ENCODE measurements around the gene RSPO4. TPM values are rescaled to one million over a fixed set of nuclear protein-coding genes. Genes with fewer than 3 reads are reported as not detected.

RSPO4 gene
- total and polyA plus RNA-seq, 2 of the 13 experiments (the other 11 are each of a cell fraction or from before 2014, with no cell fraction given) = not detected

DNA sequence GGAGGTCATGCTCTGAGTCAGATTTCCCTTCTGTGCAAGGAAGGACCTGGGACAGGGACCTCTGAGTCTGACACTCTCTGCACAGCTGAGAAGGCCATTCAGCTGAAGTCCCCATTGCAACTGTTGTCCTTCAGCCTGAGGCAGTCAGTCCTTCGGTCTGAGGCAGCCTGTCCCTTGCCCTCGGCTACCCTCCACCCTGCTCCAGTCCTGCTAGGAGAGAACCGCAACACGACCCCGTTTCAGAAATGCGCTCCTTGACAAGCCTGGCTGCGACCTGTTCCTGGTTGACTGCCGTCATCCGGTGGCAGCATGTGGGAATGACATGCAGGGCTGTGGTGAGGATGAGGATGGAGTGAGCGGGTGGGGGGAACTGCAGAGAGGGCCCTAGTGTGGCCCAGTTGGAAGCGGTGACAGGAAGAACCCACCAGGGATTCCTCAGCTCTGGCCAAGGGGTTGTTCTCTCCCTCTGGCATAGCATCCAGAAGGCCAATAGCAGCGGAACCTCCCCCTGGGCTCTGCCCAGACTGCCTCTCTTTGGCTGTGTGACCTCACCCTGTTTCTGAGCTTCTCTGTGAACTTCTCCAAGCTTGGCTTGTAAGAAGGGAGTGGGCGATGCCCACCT, 45.7 kb downstream of the RSPO4 start (continued):
- no peak for TF ChIP-seq NPAS2 (CRISPR knock-in tag; IDR thresholded peaks at IDR 0.05; ENCODE audit: borderline replicate concordance)
- TF ChIP-seq RFXAP (CRISPR knock-in tag; IDR thresholded peaks at IDR 0.05; ENCODE audit: borderline replicate concordance) = peak; percentile 31; the same call in 1 of the 2 replicates
- TF ChIP-seq, protein P1, sequence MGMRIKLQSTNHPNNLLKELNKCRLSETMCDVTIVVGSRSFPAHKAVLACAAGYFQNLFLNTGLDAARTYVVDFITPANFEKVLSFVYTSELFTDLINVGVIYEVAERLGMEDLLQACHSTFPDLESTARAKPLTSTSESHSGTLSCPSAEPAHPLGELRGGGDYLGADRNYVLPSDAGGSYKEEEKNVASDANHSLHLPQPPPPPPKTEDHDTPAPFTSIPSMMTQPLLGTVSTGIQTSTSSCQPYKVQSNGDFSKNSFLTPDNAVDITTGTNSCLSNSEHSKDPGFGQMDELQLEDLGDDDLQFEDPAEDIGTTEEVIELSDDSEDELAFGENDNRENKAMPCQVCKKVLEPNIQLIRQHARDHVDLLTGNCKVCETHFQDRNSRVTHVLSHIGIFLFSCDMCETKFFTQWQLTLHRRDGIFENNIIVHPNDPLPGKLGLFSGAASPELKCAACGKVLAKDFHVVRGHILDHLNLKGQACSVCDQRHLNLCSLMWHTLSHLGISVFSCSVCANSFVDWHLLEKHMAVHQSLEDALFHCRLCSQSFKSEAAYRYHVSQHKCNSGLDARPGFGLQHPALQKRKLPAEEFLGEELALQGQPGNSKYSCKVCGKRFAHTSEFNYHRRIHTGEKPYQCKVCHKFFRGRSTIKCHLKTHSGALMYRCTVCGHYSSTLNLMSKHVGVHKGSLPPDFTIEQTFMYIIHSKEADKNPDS (CRISPR knock-in tag; IDR thresholded peaks at IDR 0.05) = no peak
- TF ChIP-seq SP2 (CRISPR knock-in tag; IDR thresholded peaks at IDR 0.05) = no peak
- peak; percentile 48 for TF ChIP-seq FOSL2 (CRISPR knock-in tag; IDR thresholded peaks at IDR 0.05)
- TF ChIP-seq, protein P2, sequence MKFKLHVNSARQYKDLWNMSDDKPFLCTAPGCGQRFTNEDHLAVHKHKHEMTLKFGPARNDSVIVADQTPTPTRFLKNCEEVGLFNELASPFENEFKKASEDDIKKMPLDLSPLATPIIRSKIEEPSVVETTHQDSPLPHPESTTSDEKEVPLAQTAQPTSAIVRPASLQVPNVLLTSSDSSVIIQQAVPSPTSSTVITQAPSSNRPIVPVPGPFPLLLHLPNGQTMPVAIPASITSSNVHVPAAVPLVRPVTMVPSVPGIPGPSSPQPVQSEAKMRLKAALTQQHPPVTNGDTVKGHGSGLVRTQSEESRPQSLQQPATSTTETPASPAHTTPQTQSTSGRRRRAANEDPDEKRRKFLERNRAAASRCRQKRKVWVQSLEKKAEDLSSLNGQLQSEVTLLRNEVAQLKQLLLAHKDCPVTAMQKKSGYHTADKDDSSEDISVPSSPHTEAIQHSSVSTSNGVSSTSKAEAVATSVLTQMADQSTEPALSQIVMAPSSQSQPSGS (CRISPR knock-in tag; IDR thresholded peaks at IDR 0.05) = 0 out of 2 replicates have a peak, but pooled peaks have one; percentile 45
- TF ChIP-seq HOXA9 (CRISPR knock-in tag; IDR thresholded peaks at IDR 0.05; ENCODE audit: borderline replicate concordance) = peak; percentile 82; the same call in 1 of the 2 replicates
- no peak for TF ChIP-seq ZNF616 (CRISPR knock-in tag; IDR thresholded peaks at IDR 0.05; ENCODE audit: low read depth)
- TF ChIP-seq, protein P3, sequence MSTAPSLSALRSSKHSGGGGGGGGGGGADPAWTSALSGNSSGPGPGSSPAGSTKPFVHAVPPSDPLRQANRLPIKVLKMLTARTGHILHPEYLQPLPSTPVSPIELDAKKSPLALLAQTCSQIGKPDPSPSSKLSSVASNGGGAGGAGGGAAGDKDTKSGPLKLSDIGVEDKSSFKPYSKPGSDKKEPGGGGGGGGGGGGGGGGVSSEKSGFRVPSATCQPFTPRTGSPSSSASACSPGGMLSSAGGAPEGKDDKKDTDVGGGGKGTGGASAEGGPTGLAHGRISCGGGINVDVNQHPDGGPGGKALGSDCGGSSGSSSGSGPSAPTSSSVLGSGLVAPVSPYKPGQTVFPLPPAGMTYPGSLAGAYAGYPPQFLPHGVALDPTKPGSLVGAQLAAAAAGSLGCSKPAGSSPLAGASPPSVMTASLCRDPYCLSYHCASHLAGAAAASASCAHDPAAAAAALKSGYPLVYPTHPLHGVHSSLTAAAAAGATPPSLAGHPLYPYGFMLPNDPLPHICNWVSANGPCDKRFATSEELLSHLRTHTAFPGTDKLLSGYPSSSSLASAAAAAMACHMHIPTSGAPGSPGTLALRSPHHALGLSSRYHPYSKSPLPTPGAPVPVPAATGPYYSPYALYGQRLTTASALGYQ (CRISPR knock-in tag; IDR thresholded peaks at IDR 0.05) = no peak
- no peak for TF ChIP-seq PHF5A (CRISPR knock-in tag; IDR thresholded peaks at IDR 0.05; ENCODE audit: low read depth, unreplicated experiment)
- TF ChIP-seq ZNF350 (CRISPR knock-in tag; IDR thresholded peaks at IDR 0.05; ENCODE audit: borderline replicate concordance, low read depth) = peak; percentile 77
- TF ChIP-seq MAFF (IDR thresholded peaks at IDR 0.05; ENCODE audit: low read depth, low read length) = 0 out of 2 replicates have a peak, but pooled peaks have one; percentile 0
- peak; percentile 50; the same call in 1 of the 2 replicates for TF ChIP-seq MIER3 (CRISPR knock-in tag; IDR thresholded peaks at IDR 0.05; ENCODE audit: borderline replicate concordance)
- 0 out of 2 replicates have a peak, but pooled peaks have one; percentile 41 for TF ChIP-seq ZBTB3 (CRISPR knock-in tag; IDR thresholded peaks at IDR 0.05; ENCODE audit: borderline replicate concordance, low read depth)
- no peak for TF ChIP-seq CREB1 (IDR thresholded peaks at IDR 0.05)
- TF ChIP-seq CREB1 (CRISPR knock-in tag; IDR thresholded peaks at IDR 0.05) = no peak
- peak; percentile 58 for TF ChIP-seq IKZF4 (CRISPR knock-in tag; IDR thresholded peaks at IDR 0.05; ENCODE audit: borderline replicate concordance, low read depth, not compliant biosample characterization)
- no peak for TF ChIP-seq ZFY (CRISPR knock-in tag; IDR thresholded peaks at IDR 0.05)
- TF ChIP-seq ZNF101 (CRISPR knock-in tag; IDR thresholded peaks at IDR 0.05; ENCODE audit: borderline replicate concordance, low read depth) = no peak
